Neural cell (in vitro differentiated cells): Measurements from ENCODE around the gene PCCA. TPM values are rescaled to one million over a fixed set of nuclear protein-coding genes. Genes with fewer than 3 reads are reported as not detected.

Experiments used
- H2AFZ ChIP-seq: fragments of 200-600, 300-800 bp; sonication (generic), shearing (Covaris generic); 2 replicates; pipeline ENCODE4 v1.6.0; 2014; ENCODE audit warnings: low read depth, mild to moderate bottlenecking, antibody characterized with exemption, low read length, moderate library complexity
- H3F3A ChIP-seq: fragments of 200-600 bp; shearing (Covaris generic); 2 replicates; pipeline ENCODE4 v1.6.1; 2016; ENCODE audit warnings: mild to moderate bottlenecking, moderate library complexity, mixed read lengths, antibody characterized with exemption, low read length; ENCODE audit not compliant: insufficient read depth, poor library complexity, severe bottlenecking
- H3K27ac ChIP-seq: fragments of 200-600, 300-800 bp; sonication (generic), shearing (Covaris generic); 2 replicates; pipeline ENCODE4 v1.5.1; 2014; ENCODE audit warnings: mild to moderate bottlenecking, low read length, moderate library complexity
- H3K27me3 ChIP-seq: fragments of 300-800, 200-600 bp; sonication (generic), shearing (Covaris generic); 2 replicates; pipeline ENCODE4 v1.6.0; 2014; ENCODE audit warnings: mild to moderate bottlenecking, low read depth, low read length, moderate library complexity; ENCODE audit not compliant: insufficient read depth
- H3K36me3 ChIP-seq: fragments of 300-800, 200-600 bp; sonication (generic), shearing (Covaris generic); 2 replicates; pipeline ENCODE4 v1.5.1; 2014; ENCODE audit warnings: mild to moderate bottlenecking, antibody characterized with exemption, low read length, moderate library complexity; ENCODE audit not compliant: insufficient read depth
- H3K4me2 ChIP-seq: fragments of 300-800, 200-600 bp; sonication (generic), shearing (Covaris generic); 2 replicates; pipeline ENCODE4 v1.6.0; 2014; ENCODE audit warnings: mild to moderate bottlenecking, low read length
- H3K4me3 ChIP-seq: fragments of 300-800, 200-600 bp; sonication (generic), shearing (Covaris generic); 2 replicates; pipeline ENCODE4 v1.5.1; 2014; ENCODE audit warnings: mild to moderate bottlenecking, low read length, moderate library complexity
- H3K79me2 ChIP-seq: fragments of 200-600 bp; shearing (Covaris generic); replicated peaks from 2 replicates; pipeline ENCODE4 v1.6.0; 2014; ENCODE audit warnings: mild to moderate bottlenecking, low read length, moderate library complexity; ENCODE audit not compliant: insufficient read depth
- H3K9ac ChIP-seq: fragments of 300-800, 200-600 bp; sonication (generic), shearing (Covaris generic); 2 replicates; pipeline ENCODE4 v1.6.1; 2016; ENCODE audit warnings: mild to moderate bottlenecking, low read length, mixed read lengths
- H3K9me2 ChIP-seq: fragments of 200-600 bp; shearing (Covaris generic); 2 replicates; pipeline ENCODE4 v1.6.1; 2016; ENCODE audit warnings: mild to moderate bottlenecking, low read length, mixed read lengths; ENCODE audit not compliant: insufficient read depth
- H3K9me3 ChIP-seq: fragments of 200-600, 300-800 bp; sonication (generic), shearing (Covaris generic); 2 replicates; pipeline ENCODE4 v1.6.1; 2016; ENCODE audit warnings: mild to moderate bottlenecking, mixed run types, low read length, moderate library complexity, mixed read lengths
- H4K20me1 ChIP-seq: fragments of 200-600 bp; shearing (Covaris generic); 2 replicates; pipeline ENCODE4 v1.6.1; 2016; ENCODE audit warnings: mild to moderate bottlenecking, mixed run types; ENCODE audit not compliant: insufficient read depth
- EP300 ChIP-seq: fragments of 450-650 bp; conservative IDR thresholded peaks from 2 replicates; pipeline ENCODE4 v1.6.1; 2014; ENCODE audit warnings: antibody characterized with exemption, mild to moderate bottlenecking, moderate library complexity; ENCODE audit not compliant: poor library complexity, severe bottlenecking
- EZH2 ChIP-seq: fragments of 200-600, 300-800 bp; shearing (Covaris generic), sonication (generic); IDR thresholded peaks from 2 replicates; pipeline ENCODE4 v1.6.1; 2014; ENCODE audit warnings: antibody characterized with exemption, low read length, borderline replicate concordance, mild to moderate bottlenecking; ENCODE audit not compliant: insufficient read depth, poor library complexity, severe bottlenecking
- MXI1 ChIP-seq: fragments of 450-650 bp; conservative IDR thresholded peaks from 2 replicates; pipeline ENCODE4 v1.6.1; 2014; ENCODE audit warnings: antibody characterized with exemption, mild to moderate bottlenecking; ENCODE audit not compliant: poor library complexity, severe bottlenecking
- POLR2AphosphoS5 ChIP-seq: IDR thresholded peaks from 2 replicates; pipeline ENCODE4 v1.6.1; 2012
- RAD21 ChIP-seq: fragments of 450-650 bp; conservative IDR thresholded peaks from 2 replicates; pipeline ENCODE4 v1.6.1; 2014; ENCODE audit warnings: antibody characterized with exemption, mild to moderate bottlenecking, moderate library complexity
- SMC3 ChIP-seq: fragments of 450-650 bp; conservative IDR thresholded peaks from 2 replicates; pipeline ENCODE4 v1.6.1; 2014; ENCODE audit warnings: antibody characterized with exemption, mild to moderate bottlenecking, moderate library complexity; ENCODE audit not compliant: poor library complexity
- TAF1 ChIP-seq: IDR thresholded peaks from 2 replicates; pipeline ENCODE4 v1.6.1; 2012; ENCODE audit warnings: low read depth
- polyA plus RNA-seq: library from polyadenylated mRNA; depleted of rRNA; stranded (reverse); fragments of >200 nt; gene quantifications from 2 replicates; pipeline ENCODE4 v1.2.3, GENCODE V29; 2014
- TF ChIP-seq, protein P1 (sequence below): fragments of 450-650 bp; IDR thresholded peaks from 2 replicates; pipeline ENCODE4 v1.5.1; 2014; ENCODE audit warnings: antibody characterized with exemption, mild to moderate bottlenecking, moderate library complexity; ENCODE audit not compliant: poor library complexity, severe bottlenecking
- TF ChIP-seq, protein P2 (sequence below): IDR thresholded peaks from 2 replicates; pipeline ENCODE4 v1.6.1; 2012; ENCODE audit warnings: borderline replicate concordance

The PCCA gene
- polyA plus RNA-seq, 1 donor from 2014 or later: 17.0 TPM

GRCh38 chr13:100565286-100565685 lies 476.4 kb downstream of the PCCA start:
- Histone ChIP-seq H3K27ac (no peak overlapping the region), H3K79me2 (no peaks in the 10 kb centered on the region), H4K20me1 (no peaks in the 10 kb centered on the region), H3K4me3 (no peak overlapping the region), H3K4me2 (no peak overlapping the region), H3K27me3 (no peaks in the 10 kb centered on the region), H3K36me3 (no peaks in the 10 kb centered on the region), H3F3A (no peaks in the 10 kb centered on the region), H3K9me2 (no peaks in the 10 kb centered on the region), H2AFZ (no peak overlapping the region), H3K9ac (no peak overlapping the region), H3K9me3 (no peaks in the 10 kb centered on the region)
- no peak for TF ChIP-seq EZH2
- TF ChIP-seq SMC3: peak; percentile 25
- TF ChIP-seq, protein P1, sequence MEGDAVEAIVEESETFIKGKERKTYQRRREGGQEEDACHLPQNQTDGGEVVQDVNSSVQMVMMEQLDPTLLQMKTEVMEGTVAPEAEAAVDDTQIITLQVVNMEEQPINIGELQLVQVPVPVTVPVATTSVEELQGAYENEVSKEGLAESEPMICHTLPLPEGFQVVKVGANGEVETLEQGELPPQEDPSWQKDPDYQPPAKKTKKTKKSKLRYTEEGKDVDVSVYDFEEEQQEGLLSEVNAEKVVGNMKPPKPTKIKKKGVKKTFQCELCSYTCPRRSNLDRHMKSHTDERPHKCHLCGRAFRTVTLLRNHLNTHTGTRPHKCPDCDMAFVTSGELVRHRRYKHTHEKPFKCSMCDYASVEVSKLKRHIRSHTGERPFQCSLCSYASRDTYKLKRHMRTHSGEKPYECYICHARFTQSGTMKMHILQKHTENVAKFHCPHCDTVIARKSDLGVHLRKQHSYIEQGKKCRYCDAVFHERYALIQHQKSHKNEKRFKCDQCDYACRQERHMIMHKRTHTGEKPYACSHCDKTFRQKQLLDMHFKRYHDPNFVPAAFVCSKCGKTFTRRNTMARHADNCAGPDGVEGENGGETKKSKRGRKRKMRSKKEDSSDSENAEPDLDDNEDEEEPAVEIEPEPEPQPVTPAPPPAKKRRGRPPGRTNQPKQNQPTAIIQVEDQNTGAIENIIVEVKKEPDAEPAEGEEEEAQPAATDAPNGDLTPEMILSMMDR: peak; percentile 38
- TF ChIP-seq POLR2AphosphoS5: no peak
- peak; percentile 48 for TF ChIP-seq RAD21
- TF ChIP-seq, protein P2, sequence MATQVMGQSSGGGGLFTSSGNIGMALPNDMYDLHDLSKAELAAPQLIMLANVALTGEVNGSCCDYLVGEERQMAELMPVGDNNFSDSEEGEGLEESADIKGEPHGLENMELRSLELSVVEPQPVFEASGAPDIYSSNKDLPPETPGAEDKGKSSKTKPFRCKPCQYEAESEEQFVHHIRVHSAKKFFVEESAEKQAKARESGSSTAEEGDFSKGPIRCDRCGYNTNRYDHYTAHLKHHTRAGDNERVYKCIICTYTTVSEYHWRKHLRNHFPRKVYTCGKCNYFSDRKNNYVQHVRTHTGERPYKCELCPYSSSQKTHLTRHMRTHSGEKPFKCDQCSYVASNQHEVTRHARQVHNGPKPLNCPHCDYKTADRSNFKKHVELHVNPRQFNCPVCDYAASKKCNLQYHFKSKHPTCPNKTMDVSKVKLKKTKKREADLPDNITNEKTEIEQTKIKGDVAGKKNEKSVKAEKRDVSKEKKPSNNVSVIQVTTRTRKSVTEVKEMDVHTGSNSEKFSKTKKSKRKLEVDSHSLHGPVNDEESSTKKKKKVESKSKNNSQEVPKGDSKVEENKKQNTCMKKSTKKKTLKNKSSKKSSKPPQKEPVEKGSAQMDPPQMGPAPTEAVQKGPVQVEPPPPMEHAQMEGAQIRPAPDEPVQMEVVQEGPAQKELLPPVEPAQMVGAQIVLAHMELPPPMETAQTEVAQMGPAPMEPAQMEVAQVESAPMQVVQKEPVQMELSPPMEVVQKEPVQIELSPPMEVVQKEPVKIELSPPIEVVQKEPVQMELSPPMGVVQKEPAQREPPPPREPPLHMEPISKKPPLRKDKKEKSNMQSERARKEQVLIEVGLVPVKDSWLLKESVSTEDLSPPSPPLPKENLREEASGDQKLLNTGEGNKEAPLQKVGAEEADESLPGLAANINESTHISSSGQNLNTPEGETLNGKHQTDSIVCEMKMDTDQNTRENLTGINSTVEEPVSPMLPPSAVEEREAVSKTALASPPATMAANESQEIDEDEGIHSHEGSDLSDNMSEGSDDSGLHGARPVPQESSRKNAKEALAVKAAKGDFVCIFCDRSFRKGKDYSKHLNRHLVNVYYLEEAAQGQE: no peak
- no peak for TF ChIP-seq MXI1
- TF ChIP-seq EP300: no peak
- TF ChIP-seq TAF1: no peak

DNA sequence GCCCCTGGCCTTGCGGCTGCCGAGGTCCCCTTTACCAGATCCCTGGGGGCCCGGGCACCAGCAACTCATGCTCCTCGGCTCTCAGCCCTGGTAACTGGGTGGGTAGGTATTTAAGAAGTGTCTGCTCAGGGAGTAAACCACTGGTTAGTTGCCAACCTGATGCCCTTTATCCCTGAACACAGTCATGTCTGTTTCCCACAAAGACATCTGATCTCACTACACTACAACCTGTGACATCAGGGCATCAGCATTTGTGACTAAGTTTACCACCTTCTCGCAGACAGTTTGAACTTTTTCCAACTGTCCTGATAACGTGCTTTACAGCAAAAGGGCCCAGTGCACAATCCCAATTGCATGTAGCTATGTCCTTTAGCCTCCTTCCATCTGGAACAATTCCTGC lies 477.6 kb downstream of the PCCA start:
- Histone ChIP-seq H3K27ac (no peak overlapping the region), H3K9me3 (no peaks in the 10 kb centered on the region), H3K9me2 (no peaks in the 10 kb centered on the region), H3K4me3 (no peak overlapping the region), H3K4me2 (no peak overlapping the region), H3F3A (no peaks in the 10 kb centered on the region), H4K20me1 (no peaks in the 10 kb centered on the region), H3K27me3 (no peaks in the 10 kb centered on the region), H2AFZ (no peak overlapping the region), H3K9ac (no peak overlapping the region), H3K36me3 (no peaks in the 10 kb centered on the region), H3K79me2 (no peaks in the 10 kb centered on the region)
- TF ChIP-seq EP300 (no peak), RAD21 (no peak), SMC3 (no peak), TAF1 (no peak), EZH2 (no peak)
- TF ChIP-seq, protein P1: no peak
